Astrocyte (in vitro differentiated cells and primary cell): ENCODE measurements around the gene PRH1.

ENCODE experiments used
- CTCF ChIP-seq: IDR thresholded peaks from 2 replicates; pipeline ENCODE4 v1.5.1; 2011; ENCODE audit warnings: low read depth, mild to moderate bottlenecking, inconsistent platforms, low read length, moderate library complexity; ENCODE audit not compliant: insufficient read depth
- EZH2 ChIP-seq: IDR thresholded peaks from 2 replicates; pipeline ENCODE4 v1.6.1; 2012; ENCODE audit warnings: mild to moderate bottlenecking, low read length, inconsistent platforms; ENCODE audit not compliant: insufficient read depth

- TF ChIP-seq EZH2 (no peak), CTCF (no peak)
Observed at GRCh38 chr12:10926269-10926668, 42.2 kb upstream of the PRH1 start.
